GM21723 (cell line): ENCODE results near the gene BAHCC1.

Experiments
- ATAC-seq: cut with Tn5 transposase; IDR thresholded peaks from one replicate; pipeline ENCODE4 v1.9.1; 2021; ENCODE audit warnings: mild to moderate bottlenecking, moderate library complexity; ENCODE audit not compliant: unreplicated experiment

BAHCC1 gene

DNA sequence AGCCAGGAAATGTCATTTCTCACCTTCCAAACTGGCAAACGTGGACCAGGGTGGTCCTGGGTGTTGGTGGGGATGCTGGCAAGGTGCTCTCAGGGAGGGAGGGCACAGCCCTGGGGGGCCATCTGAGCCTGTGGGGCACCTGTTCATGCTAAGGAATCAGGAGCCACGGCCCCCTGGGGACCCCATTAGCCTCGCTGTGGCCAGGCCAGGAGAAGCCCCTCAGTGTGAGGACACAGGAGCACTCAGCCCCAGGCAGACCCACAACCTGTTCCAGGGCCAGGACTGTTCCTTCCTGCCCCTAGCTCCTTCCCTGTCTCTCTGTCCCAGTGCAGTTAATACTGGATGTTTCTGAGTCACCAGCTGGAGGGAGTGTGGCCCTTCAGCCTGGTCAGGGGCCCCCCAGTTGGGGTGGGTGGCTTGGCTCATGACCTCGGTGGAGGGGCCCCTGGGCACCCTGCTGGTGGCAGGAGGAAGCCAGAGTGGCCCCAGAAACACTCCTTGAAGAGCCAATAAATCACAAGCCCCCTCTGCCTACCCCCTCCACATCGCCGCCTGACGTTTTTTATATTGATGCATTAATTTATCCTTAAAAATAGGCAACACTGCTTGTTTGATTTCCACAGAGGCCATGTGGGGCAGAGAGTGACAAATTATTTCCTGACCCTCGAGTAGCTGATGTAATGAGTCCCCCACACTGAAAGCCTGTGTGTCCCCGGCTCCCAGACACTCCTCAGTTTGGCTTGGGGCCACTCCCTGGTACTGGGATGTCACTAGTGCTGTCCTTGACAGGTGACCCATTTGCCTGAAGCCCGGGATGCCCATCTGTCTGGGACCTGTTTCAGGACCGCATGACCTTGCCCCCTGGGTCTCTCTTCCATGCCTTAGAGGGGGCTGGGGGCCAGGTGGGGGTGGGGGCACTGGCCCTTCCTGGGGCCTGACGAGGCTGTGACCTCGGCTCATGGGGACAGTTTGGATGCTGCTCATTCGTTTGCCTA is 95.0 kb downstream of the BAHCC1 start:
- no peak for ATAC-seq

DNA sequence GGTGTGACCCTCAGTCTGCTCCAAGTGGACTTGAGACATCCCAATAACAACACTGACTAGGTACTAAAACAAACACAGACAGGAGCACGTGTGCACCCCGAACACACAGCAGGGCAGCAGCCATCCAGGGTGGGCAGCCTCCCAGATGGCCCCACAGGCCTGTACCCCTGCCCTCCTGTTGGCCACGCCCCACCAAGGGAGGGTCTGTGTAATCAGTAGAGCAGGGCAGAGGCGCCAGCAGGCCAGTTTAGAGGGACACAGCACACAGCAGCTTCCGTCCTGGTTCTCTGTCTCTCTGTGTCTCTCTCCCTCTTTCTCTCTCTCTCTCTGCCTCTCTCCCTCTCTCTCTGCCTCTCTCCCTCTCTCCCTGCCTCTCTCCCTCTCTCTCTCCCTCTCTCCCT is 95.9 kb downstream of the BAHCC1 start:
- no peak for ATAC-seq

DNA sequence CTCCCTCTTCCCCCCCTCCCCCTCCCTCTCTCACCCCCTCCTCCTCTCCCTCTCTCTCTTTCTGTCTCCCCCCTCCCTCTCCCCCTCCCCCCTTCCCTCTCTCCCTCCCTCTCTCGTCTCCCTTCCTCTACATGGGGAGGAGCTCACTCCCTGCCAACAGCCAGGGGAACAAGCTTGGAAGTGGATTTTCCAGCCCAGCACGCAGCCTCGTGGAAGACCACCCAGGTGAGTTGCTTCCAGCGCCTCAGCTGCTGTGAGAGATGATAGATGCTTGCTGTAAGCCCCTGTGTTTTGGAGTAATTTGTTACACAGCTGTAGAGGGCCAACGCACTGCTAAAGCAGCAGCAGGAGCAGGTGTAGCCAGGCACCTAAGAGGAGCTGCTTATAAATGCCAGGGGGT is 96.5 kb downstream of the BAHCC1 start:
- no peak for ATAC-seq

DNA sequence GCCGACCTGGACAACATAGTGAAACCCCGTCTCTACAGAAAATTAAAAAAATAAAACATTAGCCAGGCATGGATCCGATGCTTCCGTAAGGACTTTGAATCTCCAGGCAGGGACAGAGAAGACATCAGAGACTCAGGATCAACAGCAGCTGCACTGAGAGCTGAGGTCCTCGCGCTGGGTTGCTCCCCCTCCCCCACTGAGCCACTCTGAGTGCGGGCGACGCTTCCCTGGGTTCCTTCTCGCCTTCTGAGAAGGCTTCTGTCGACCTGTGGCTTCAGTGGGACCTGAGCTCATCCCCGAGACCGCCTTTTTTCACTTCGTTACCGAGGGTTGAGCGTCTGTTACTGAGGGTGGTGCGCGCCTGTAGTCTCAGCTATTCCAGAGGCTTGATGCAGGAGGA is 96.9 kb downstream of the BAHCC1 start:
- ATAC-seq = no peak

DNA sequence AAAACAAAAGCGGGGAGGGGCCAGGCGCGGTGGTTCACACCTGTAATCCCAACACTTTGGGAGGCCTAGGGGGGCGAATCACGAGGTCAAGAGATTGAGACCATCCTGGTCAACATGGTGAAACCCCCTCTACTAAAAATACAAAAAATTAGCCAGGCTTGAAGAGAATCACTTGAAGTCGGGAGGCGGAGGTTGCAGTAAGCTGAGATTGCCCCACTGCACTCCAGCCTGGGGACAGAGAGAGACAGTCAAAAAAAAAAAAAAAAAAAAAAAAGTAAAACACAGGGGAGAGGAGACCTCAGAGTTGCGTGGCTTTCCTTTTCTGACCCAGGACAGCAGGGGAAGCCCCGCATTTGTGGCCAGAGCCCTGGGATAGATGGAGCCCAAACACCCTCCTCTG is 97.4 kb downstream of the BAHCC1 start:
- ATAC-seq = no peak

DNA sequence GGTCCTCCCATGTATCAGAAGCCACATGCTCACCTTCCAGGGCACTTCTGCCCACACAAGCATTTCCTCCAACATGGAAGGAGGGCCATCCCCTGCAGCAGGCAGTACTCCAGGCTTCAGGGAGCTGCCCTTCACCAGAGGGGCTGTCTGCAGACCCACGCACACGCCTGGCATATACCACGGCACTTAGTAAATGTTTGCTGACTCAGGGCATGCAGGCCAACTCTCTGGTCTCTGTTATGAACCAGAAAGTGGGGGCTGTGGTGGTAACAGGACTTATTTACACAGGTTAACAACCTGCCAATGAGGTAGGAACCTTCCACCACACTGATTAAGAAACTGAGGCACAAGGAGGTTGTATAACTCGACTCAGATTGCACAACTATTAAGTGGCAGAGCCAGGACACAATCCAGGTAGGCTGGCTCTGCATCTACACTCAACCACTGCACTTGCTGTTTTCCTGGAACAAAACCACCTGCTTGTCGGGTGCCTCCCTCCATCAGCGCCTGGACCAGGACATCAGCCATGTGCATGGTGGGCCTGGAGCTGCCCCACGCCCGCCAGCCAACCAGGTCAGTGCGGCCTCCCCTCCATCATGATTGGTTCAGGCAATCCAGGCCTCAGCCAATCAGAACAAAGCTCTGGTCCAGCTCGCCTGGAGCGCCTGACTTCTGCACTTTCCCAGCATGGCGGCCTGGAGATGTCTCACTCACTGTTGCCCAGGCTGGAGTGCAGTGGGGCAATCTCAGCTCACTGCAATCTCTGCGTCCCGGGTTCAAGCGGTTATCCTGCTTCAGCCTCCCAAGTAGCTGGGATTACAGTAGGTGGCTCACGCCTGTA is 98.2 kb downstream of the BAHCC1 start:
- no peak for ATAC-seq

DNA sequence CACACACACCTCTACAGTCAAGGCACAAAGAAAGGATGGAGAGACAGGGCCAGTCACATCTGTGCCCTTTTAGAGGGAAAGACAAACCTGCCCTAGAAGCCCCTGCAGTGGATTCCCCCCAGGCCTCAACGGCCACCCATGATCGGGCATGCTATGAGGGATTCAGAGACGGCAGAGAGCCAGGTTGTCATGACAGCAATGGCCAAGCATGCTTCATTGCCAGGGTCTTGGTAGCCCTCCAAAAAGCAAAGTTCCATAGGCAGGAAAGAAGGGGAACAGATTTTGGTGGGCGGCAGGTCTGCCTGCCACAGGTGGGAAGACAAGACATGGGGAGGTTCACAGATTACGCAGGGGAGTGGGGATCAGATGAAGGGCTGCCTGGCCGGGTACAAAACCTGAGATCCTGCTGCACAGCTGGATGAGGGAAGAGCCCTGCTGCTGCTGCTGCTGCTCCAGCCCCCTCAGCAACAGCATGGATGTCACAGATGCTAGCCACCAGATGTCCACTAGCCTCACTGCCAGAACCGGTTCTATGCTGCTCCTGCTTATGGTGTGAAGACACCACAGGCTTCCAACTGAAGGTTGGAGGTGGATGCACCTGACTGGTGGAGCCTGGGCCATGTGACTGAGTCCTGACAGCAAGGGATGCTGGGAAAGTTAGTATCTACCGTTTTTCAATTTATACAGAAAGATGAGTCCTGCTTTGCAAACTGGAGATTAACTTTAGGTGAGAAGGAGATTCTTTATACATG is 99.5 kb downstream of the BAHCC1 start:
- no peak for ATAC-seq

DNA sequence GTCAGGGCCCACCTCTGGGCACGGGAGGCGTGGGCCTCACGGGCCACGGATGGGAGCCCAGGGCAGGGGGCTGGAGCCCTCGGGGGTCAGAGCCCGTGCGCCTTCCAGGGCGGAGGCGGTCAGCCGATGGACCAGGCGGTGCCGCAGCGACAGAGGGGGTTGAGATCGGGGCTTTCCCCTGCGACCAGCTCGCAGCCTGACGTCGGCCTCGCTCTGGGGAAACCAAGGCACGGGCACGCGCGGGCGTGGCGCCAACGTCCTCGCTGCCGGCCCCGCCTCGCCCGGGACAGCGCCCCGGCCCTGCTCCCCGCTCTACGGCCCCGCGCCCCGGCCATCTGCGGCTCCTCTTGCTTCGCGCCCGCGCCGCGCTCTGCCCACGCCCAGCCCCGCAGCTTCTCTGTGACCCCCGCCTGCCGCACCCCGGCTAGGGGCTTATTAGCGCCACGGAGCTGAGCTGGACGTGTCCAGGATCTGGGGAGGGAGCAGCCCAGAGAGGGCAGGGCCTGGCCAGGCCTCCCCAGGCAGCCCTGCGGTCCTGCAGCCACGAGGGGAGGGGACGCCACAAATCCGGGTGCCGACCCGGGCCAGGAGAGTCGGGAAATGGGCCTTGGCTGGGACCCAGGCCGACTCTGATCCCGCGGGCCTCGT is 103.8 kb downstream of the BAHCC1 start:
- no peak for ATAC-seq

DNA sequence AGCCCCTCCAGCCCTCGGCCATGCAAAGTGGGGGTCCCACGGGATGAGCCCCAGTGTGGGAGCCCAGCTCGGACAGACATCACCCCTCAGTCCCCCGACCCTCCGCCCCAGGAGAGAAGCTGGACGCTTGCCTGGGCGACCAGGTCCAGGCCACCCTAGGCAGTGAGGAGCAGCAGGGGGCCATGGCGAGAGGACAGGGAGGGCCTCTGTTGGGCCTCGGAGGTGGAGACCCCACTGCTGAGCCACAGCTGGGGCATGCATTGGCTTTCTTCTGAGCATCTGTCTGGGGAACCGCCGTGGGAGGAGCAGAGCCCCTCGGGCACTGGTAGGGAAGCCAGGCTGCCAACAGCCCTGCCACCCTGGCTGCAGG is 104.3 kb downstream of the BAHCC1 start:
- ATAC-seq = no peak

DNA sequence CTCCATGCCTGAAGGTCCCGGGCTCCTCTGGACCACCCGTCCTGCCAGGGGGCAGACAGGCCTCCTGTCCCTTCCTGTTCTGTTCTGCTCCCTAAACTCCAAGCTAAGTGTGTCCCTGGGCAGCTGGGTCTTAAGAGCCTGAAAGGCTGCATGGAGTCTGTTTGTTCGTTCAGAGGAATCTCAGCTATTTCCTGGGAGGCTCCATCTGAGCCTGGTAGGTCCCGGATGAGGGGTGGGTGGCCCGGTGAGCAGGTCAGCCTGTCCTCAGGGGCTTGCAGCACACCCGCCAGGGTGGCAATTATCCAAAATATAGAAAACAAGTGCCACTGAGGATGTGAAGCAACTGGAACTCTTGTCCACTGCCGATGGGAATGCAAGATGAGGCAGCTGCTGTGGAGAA is 104.8 kb downstream of the BAHCC1 start:
- ATAC-seq = no peak

DNA sequence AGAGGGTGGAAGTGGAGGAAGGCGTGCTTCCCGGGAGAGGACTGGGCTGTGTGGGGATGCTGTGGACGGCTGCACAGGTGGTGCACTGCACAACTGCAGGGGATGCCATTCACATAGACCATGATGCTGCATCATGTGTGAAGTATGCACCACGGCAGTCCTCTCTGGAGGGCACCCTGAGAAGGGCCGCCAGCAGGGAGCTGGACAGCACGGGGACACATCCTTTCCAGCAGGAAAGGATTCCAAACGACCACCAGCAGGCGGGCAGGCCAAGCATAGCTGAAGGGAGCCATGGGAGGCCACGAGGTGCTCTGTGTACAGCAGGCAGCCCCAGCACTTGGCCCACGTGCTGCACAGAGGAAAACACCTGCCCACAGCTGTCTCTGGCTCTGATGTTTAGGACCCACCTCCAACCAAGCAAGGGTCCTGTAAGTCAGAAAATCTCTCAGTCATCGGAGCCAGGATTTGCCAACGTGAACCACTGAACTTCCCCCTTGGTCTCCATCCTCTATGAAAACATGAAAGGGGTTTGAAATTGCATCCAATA is 107.3 kb downstream of the BAHCC1 start:
- ATAC-seq = no peak

DNA sequence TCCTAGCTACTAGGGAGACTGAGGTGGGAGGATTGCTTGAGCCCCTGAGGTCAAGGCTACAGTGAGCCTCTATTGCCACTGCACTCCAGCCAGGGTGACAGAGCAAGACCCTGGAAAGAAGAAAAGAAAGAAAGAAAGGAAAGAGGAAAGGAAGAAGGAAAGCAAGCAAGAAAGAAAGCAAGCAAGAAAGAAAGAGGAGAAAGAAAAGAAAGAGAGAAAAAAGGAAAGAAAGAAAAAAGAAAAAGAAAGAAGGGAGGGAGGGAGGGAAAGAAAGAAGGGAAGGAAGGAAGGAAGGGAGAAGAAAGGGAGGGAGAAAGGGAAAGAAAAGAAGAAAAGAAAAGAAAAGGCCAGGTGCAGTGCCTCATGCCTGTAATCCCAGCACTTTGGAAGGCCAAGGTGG is 108.4 kb downstream of the BAHCC1 start:
- no peak for ATAC-seq

DNA sequence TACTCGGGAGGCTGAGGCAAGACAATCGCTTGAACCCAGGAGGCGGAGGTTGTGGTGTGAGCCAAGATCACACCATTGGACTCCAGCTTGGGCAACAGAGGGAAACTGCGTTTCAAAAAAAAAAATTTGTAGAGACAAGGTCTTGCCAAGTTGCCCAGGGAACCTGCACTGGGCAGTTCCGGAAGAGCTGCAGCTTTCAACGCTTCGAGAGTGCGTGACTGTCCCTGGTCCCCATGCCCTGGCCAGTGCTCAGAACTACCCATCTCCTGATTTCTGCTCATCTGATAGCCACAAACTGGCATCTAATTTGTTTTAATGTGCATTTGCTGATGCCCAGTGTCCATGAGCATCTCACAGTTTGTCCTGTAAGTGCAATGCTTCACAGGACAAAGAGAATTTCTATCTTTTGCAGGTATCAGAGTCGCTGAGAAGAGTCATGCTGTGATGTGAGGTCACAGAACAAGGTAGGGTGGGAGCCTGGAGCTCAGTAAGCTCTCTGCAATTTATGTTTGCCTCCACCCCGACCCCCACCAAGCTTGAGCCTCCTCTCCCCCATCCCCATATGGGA is 113.5 kb downstream of the BAHCC1 start:
- ATAC-seq = no peak

DNA sequence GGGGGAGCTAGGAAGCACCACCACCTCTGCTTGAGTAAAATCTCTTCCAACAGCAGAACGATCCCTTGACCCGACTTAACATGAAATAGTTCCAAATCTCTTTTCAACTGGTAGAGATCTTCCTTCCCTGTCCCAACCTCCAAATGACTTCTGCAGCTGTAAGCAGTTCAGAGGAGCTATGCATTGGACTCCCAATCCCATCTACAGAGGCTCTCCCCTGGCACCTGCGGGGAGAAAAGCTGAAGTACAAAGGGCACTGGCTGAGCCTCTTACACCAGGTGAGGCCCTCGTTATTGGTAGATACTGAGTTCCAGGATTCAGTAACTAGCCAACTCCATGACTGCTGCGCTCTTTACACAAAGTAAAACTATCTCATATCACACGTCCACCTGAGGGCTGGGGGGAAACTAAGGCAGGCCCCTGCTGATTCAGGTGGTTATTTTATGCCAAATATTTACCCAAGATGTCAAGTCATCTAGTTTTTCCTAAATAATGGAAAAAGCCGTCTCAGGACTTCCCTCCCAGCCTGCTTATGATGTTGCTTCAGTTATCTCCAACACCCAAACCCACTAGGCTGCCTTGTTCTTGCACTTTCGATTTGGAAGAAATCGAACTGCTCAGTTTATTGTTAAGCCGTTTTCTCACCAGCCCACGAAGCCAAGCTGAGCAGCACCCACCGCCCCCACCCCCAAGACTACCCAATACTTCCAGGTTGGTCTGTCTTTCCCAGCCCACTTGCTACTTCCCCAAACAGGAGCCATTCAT is 114.1 kb downstream of the BAHCC1 start:
- no peak for ATAC-seq

DNA sequence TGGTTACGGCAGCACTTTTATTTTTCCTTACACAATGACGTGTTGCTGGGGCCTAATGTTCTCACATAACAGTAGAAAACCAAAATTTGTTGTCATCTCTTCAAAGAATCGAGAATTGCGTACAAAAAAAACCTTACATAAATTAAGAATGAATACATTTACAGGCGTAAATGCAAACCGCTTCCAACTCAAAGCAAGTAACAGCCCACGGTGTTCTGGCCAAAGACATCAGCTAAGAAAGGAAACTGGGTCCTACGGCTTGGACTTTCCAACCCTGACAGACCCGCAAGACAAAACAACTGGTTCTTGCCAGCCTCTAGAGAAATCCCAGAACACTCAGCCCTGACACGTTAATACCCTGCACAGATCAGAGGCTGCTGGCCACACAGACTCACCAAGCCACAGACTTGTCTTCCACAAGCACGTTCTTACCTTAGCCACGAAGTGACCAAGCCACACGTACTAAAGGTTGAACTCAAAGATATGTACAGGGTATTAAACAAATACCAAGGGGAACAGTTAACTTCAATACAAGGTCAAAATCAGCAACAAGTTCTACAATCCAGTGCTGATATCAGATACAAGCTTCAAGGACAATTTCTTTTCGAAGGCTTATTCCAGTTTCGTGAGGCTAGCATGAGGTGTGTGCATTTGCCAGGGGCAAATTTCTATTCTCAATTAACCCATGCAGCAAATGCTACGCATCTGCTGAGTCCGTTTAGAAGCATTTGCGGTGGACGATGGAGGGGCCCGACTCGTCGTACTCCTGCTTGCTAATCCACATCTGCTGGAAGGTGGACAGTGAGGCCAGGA is 114.9 kb downstream of the BAHCC1 start:
- no peak for ATAC-seq

DNA sequence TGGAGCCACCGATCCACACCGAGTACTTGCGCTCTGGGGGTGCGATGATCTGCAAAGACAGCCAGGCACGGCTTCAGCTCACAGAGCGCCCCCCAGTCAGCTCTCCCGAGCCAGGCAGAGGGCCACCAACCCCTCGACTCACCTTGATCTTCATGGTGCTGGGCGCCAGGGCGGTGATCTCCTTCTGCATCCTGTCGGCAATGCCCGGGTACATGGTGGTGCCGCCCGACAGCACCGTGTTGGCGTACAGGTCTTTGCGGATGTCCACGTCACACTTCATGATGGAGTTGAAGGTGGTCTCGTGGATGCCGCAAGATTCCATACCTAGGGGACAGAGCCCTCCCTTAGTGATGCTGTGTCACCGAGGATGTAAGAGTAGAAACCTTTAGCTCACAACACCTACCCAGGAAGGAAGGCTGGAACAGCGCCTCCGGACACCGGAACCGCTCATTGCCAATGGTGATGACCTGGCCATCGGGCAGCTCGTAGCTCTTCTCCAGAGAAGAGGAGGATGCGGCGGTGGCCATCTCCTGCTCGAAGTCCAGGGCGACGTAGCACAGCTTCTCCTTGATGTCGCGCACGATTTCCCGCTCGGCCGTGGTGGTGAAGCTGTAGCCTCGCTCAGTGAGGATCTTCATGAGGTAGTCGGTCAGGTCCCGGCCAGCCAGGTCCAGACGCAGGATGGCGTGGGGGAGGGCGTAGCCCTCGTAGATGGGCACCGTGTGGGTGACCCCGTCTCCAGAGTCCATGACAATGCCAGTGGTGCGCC is 115.7 kb downstream of the BAHCC1 start:
- no peak for ATAC-seq

DNA sequence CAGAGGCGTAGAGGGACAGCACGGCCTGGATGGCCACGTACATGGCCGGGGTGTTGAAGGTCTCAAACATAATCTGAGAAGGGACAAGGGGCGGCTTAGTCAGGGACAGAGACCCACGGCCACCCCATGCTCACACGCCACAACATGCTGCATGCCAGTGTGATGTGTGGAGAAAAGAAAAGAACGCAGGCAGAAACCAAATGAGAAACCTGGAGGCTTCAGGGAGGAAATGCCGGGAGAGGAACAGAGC is 116.2 kb downstream of the BAHCC1 start:
- no peak for ATAC-seq
